Right ventricle myocardium inferior (tissue), 1 donor: ENCODE results near the gene CLPTM1L. TPM values are rescaled to one million over a fixed set of nuclear protein-coding genes. Genes with fewer than 3 reads are reported as not detected.

Source experiments
- ATAC-seq: fragments of 200-7000 bp; cut with Tn5 transposase; one replicate; pipeline ENCODE4 v1.9.1; 2020; ENCODE audit warnings: mild to moderate bottlenecking, moderate library complexity
- DNase-seq: peaks from one replicate; pipeline ENCODE4 v3.0.0; 2021; ENCODE audit errors: missing footprints
- intact Hi-C: fragments of 100-400 bp; cut with DNase I; formaldehyde crosslinking; loops from one replicate; pipeline ENCODE4 v1.11.0; 2022
- total RNA-seq: library from RNA; stranded (reverse); fragmentation: NEBNext Ultra II Directional; extraction: Animal tissue kit (Norgen Biotek cat#: 25700); gene quantifications from one replicate; pipeline ENCODE4 v1.2.1, GENCODE V29; 2021
- donor health status: DM: no; HTN: yes; CAD: no; lungs with severe emphysema.

Gene CLPTM1L
- total RNA-seq, 1 donor from 2014 or later, result 33.3 TPM

DNA sequence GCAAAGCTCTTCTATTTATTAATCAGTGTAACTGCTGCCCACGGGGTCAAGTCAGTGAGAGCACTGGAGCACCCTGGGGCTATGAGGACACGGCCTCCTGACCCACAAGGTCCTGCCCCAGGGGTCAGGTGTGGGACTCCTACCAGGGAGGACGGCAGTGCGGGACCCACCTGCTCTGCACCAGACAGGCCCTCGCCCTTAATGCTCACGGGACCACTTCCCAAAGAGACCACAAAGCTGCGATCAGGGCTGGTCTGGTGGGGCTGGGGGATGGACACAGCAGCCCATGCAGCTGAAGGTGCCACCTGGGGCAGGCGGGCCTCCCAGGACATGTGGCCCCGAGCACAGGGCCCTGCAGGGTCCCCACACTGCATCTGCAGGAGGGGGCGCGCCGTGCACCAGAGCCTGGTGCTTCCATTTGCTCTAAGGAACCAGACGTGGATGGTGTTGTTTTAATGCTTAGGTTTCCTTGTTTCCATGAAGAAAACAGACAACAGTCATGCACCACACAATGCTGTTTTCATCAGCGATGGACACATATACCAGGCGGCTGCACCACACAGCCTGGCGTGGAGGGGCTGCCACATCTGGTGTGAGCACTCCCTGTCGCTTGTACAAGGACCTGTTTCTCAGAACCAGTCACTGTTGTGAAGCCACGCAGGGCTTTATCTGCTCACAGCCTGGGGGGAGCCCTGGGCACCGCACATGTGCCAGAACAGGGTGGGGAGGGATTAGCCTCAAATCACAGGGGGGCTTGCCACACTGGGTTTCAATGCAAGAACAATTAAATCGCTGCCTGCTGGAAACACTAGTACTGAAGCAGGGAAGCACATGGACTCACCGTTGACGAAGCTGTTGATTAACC, 22.6 kb downstream of the CLPTM1L start:
- ATAC-seq (no peak), DNase-seq (no peak)
- intact Hi-C loops, result no loop called here

DNA sequence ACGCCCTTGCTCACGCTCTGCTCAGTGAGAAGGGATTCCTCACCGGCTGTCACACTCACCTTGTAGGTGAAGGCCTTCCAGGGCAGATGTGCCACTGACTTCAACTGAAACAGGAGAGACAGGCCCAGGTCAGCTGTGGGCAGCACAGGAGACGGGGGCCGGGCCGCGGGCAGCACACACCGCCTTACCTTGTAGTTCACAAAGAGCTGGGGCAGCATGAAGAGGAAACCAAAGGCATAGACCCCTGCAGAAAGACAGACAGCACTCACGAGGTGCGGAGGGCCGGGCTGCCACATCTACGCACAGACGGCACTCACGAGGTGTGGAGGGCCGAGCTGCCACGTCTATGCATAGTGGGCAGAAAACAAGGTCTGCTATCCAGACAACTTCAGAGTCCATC, 23.3 kb downstream of the CLPTM1L start:
- no peak for ATAC-seq
- DNase-seq, result no peak
- intact Hi-C loops, result no loop called here

DNA sequence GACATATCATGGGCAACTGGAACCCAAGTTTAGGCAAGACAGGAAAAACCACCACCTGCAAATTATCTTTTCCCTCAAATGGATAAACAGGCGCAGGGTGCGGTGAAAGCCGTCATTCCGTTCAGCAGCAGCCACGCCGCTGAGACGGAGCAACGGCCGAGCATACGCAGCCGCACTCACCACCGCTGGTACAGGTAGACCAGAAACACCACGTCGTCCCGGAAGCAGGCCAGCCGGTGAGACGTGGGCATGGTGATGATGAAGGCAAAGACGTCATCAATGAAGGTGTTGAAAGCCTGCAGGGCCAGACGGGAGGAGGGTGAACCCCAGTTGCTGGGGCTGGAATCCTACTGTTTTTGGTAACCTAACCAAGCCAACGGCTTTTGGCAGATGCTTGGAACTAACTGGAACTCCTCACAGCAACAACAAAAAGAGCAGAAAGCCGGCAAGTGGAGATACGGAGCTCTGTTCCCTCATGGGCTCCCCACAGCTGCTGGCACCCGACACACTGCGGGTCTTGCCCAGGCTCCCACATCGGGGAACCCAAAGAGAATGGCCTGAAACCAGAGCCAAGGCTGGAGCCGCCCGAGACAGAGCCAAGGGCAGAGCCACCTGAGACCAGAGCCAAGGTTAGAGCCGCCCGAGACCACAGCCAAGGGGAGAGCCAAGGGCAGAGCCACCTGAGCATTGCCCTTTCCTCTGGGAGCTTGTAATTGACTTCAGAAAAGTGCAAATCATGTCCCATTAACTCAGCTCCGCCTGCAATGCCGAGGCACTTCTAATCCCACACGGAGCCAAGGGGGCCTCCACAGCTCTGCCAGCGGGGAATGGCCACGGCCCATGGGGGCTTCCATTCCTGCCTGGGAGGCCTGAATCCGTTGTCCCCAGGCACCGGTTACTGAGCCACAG, 24.2 kb downstream of the CLPTM1L start:
- DNase-seq (no peak), ATAC-seq (no peak)
- intact Hi-C loops, result no loop called here

DNA sequence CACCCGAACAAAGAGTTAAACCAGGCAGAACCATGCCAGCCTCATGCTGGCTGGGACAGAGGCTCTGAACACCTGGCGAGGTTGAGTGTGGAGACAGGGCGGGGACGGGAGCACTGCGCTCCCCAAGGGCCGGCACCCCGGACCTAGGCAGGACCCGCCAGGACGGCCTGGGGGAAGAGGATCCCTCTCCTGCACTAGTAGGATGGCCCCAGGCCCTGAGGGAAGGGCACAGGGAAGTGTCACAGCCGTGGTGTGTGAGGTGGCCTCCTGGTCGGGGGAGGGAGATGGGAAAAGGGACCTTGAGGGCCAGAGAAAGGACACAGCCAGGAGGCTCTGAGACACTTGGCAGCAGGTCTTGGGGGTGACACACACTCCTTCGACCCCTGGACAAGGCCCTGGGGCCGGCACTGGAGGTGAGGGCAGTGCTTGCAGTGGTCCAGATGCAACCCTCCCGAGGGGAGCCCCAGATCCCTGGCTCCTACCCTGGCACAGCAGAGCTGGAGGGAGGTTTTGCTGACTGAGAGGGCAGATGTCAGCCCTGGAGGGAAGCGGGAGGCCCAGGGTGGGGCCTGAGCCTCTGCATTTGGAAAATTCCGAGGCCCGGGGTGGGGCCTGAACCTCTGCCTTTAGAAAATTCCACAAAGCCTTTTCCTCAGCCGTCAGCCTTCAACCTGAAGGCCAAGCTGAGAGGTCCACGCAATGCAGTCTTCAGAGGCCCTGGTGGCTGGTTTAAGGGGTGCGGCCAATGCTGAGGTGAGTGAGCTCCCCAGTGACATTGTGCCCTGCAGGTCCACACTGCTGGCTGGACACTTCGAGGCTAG, 25.3 kb downstream of the CLPTM1L start:
- intact Hi-C loops, result no loop called here
- ATAC-seq (no peak), DNase-seq (no peak)

DNA sequence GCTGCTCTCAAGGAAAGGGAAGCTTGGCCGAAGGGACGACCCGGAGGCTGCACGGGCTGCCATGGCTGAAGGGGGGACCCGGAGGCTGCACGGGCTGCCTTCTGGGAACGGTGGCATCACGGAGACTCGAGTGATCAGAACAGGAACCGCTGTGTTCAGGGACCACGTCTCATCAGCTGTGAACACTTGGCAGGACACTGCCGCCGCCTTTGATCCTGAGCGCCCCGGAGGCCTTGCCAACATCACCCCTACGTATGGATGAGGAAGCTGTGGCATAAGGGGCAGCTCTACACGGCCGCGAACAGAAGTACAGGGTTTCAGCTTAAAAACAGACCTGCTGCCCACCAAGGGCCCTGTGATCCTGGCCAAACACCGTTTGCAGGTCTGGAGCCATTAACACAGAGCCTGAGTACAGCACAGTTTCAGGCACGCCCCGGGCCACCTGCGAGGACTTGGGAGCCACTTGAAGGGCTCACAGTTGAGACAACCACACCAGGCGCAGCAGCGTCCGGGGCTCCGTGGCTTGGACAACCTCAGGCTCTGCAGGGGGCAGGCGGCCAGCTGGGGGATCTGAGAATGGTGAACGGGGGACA, 26.1 kb downstream of the CLPTM1L start:
- ATAC-seq, result no peak
- intact Hi-C loops, result no loop called here

DNA sequence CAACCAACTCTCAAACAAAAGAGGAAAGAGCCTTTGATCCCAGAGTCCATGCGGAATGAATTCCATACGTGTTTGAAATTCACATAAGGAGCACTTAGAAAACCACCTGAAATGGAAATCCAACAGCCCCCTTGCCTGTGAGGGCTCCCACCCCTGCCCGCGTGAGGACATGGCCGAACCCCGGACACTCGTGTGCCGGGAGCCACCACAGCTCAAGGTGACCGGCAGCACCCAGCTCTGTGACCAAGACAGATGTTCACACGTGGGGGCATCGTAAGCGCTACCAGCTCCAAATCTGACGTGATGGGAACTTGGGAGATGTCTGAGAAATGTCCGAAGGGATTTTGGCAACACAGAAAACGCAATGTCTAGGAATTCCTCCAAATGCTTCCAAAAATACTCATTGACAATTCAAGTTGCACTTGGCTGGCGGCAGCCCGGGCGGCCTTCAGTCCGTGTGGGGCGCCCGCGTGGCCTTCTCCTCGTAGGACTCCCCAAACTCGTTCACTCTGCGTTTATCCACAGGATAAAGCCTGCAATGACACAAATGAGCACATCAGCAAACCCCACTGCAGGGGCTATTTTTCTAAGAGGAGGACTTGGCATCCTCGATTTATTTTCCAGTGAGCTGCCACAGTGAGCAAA, 26.9 kb downstream of the CLPTM1L start:
- ATAC-seq (no peak), DNase-seq (no peak)
- intact Hi-C loops, result no loop called here

More for the DNA sequence above, 26.1 kb downstream of the CLPTM1L start:
- DNase-seq, result no peak

DNA sequence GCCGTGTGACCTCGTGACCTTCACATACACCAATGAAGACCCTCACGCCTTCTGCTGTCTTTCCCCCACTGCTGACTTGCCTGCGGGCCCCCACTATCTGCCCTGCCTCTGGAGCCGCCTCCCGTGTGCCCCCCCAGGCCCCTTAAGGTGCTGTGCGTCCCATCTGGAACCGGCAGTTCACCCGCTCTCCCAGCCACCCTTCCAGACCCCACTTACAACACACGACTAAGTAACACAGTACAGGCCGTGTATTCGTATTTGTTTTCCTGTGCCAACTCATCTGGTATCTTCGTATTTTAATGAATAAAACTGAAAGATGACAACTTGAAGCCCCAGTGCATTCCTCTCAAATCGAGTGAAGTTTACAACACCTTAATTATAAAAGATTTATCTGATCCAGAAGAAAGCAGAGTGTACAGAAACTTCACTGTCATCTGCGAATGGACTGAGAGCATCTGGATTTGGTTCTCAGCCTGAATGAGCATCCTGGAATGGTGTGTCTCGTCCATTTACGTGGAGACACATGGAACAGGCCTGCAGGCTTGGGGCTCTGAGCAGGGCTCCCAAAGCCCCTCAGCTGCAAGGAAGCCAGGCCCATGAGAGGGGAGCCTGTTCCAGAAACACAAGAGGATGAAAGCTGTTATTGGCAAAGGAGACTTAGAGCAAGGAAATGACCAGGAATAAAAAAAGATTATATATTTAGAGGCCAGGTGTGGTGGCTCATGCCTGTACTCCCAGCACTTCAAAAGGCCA, 28.1 kb downstream of the CLPTM1L start:
- intact Hi-C loops, result no loop called here
- ATAC-seq (peak; percentile 7), DNase-seq (no peak)

DNA sequence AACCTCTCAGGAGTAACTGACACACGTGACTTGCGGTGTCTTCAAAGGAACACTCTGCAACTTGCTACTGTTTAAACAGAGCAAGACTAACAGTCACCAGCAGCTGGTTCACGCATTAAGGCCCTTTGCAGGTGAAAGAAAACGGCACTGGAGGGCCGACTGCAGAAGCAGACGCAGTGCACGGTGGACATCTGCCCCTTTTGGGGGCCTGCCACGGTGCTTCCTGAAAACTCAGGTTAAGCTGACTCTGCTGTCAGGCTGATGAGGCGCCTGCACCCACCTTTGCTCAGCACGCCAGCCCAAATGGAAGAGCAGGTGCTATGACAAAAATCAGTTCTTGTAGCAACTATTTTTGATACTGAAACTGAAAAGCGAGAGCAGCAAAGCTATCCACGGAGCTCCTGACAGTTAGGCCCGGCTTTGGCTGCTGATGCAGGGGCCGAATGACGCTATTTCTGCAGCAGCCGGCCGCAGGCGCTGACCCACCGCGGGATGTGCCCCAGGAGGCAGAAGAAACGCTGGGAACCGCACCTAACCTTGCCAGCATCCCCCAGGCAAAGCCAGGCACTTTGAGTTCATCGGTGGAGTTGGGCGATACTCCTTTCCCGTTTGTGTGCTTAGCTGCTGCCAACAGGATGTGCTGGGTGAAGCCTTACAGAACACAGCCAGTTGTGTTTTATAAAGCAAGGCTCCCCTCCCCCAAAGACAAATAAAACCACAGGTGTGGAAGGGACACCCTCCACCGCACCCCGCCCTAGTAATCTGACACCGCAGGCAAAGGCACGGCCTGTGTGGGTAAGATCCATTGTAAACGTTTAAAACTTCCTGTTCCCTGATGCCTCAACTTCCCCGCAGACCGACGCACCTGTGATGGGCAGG, 29.0 kb downstream of the CLPTM1L start:
- ATAC-seq, result peak; percentile 9
- intact Hi-C loops, result no loop called here
- DNase-seq, result no peak

DNA sequence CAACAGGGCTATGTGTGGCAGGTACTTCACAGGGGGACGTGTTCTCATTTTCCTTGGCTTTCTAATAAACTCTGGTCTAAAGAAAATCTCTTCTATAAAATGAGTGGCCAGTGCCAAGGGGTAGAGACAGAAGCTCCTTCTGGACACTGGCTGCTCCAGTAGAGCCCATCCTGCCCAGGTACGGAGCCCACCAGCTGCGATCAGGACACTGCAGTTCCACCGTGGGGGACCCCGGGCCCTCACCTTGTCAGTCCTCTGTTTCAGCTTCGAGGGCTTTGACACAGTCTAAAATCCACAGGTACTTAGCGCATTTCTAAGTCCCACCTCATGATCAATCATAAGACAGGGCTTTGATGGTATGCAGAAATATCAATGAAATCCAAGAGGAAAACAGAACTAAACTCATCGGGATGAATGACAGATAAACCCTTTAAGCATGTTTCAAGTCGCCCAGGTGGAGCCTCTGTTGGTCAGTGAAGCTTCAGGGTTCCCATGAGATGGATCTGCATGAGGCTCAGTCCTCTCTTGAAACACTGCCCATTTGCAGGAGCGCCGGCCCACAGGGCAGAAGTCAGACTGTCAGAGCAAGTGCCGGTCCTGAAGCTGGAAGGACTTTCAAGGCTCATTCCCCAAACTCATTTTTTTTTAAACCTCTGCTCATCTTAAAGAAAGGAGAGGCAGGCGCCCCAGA, 29.7 kb downstream of the CLPTM1L start:
- no peak for ATAC-seq
- DNase-seq, result no peak
- intact Hi-C loops, result no loop called here

DNA sequence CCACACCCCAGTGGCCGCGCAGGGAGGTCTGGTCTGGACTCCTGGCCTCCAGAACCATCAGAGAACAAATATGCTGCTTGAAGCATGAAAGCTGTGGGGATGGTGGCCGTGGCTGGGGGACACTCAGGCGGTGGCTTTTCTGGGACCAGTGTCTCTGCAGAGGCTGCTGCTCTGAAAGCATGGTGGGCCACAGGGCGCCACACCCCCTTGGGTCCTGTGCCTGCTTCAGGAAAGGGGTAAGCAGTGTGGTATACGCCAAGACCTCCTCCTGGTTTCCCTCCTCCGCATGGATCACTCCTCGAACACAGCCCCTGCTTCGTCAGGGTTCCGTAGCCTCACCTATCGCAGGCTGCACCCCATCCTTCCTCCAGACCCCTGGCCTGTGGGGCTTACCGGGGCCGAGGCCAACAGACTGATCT, 30.3 kb downstream of the CLPTM1L start:
- intact Hi-C loops, result no loop called here
- DNase-seq (no peak), ATAC-seq (no peak)

DNA sequence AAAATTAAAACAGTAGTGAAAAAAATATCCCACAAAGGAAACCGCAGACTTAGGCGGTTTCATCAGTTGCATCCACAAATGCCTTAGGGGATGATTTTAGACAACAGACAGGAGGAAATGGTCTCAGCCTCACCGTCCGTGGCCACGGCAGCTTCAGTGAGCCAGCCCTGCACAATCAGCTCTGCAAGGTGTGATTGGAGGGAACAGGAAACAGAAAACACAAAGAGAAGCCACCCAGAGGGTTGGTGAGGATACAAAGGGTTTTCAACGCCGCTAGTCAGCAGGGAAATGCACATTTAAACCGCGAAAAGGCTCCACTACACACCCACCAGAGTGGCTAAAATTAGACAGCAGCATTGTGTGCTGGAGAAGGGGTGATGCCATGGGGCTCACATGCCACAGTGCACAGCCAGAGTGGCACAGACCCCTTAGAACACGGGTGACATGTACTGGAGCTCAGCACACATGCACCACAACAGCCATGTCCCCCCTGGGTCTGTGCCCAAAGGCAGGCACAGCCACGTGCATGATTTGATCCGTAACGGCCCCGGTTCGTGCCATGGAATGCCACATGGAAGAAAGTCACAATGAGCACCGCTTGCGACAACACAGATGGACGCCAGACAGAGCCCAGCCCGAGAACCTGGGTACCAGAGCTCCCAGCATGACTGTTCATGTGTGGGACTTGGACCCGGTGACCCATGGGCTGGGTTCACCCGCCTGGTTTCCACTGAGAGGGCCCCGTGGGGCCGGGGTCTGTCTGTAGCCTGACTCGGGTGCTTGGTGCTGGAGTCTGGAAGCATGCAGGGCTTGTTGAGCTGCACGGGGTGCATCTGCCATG, 31.7 kb downstream of the CLPTM1L start:
- ATAC-seq (no peak), DNase-seq (no peak)
- intact Hi-C loops, result no loop called here

DNA sequence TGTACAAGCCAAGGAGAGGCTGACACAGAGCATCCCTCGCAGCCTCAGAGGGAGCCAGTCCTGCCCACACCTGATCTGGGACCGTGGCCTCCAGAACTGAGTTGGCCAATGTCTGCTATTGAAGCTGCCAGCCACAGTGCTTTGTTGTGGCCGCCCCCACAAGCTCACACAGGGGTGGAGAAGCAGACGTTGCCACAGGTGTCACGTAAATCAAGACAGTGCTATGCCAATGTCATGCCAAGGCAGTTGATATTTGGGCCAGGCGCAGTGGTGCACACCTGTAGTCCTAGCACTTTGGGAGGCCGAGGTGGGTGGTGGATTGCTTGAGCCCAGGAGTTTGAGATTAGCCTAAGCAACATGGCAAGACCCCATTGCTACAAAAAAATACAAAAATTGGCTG, 32.7 kb downstream of the CLPTM1L start:
- no peak for ATAC-seq
- intact Hi-C loops, result no loop called here
- DNase-seq, result no peak

DNA sequence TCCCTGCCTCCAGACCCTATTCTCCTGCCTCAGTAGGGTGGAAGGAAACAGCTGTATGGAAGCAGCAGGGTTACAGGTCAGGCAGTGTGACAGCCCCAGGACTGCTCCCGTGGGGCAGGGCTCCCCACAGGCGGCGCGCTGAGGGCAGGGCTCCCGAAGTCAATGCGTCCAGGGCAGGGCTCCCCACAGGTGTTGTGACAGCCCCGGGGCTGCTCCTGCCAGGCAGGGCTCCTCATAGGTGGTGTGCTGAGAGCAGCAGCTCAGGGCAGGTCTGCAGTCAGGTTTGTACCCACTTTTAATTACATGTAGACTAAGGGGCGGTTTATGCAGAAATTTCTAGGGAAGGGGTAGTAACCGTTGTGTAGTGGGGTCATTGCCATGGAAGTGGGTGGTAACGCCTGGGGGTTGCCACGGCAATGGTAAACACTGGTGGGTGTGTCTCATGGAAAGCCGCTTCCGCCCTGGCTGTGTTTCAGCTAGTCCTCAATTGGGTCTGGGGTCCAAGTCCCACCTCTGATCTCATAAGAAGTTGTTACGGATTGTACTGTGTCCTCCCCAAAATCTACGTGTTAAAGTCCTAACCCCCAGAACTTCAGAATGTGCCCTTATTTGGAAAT, 33.4 kb downstream of the CLPTM1L start:
- ATAC-seq (no peak), DNase-seq (no peak)

DNA sequence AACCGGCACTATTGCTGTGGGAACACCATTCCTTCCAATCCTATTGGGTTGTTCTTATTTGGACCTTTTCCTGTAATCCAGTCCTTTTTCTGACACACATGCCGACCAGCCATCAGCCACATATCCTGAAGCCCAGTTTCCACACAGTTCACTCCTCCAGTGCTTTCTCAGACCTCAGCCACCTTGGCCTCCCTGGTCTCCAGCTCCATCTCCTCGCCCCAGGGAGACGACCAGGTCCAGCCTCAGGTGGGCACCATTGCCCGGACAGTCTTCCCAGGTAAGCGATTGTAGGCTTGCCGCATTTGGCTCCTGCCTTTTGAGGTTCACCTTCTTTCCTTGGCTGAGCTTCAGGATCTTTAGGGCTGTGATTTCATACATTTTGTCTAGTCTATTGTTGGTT, 34.8 kb downstream of the CLPTM1L start:
- intact Hi-C loops, result no loop called here
- no peak for DNase-seq
- no peak for ATAC-seq

More for the DNA sequence above, 33.4 kb downstream of the CLPTM1L start:
- intact Hi-C loops, result no loop called here

DNA sequence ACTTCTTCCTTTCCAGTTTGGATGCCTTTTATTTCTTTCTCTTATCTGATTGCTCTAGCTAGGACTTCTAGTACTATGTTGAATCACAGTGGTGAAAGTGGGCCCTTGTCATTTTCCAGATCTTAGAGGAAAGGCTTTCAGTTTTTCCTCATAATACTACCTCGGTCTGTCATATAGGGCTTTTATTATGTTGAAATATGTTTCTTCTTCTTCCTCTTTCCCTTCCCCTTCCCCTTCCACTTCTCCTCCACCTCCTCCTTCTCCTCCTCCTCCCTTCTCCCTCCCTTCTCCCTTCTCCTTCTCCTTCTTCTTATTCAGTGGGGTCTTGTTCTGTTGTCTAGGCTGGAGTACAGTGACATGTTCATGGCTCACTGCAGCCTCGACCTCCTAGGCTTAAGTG, 40.9 kb downstream of the CLPTM1L start:
- no peak for DNase-seq
- intact Hi-C loops, result no loop called here
- ATAC-seq, result no peak
